Fibroblast of lung (primary cell): Measurements from ENCODE around the gene TCHP.

Source experiments
- CTCF ChIP-seq, 2 donors: IDR thresholded peaks in 1 of 2; conservative IDR thresholded peaks in 1 of 2; 1 replicate in 1 of 2; 2 replicates in 1 of 2; pipeline ENCODE4 v1.5.1; 2011 to 2012; ENCODE audit warnings: low read length in 2 of 2, control low read depth in 1 of 2, inconsistent platforms in 1 of 2, low read depth in 1 of 2, mild to moderate bottlenecking in 1 of 2
- EZH2 ChIP-seq: IDR thresholded peaks from 2 replicates; pipeline ENCODE4 v1.5.1; 2012; ENCODE audit warnings: low read length, control low read depth, mild to moderate bottlenecking; ENCODE audit errors: missing control alignments

GRCh38 chr12:109939504-109939903 lies 39.4 kb downstream of the TCHP start:
- TF ChIP-seq CTCF (conservative IDR thresholded peaks at IDR 0.05 in 1 of 2, IDR thresholded peaks at IDR 0.05 in 1 of 2; ENCODE audit: low read depth in 1 of 2, low read length in 2 of 2), result no peak
- no peak for TF ChIP-seq EZH2
